OCI-LY1 (cell line): ENCODE results near the gene MPHOSPH8.
A peak's percentile ranks its signal among the peaks of the same experiment; 100 is the strongest.

Experiments
- CTCF ChIP-seq: fragments of 200-600 bp; sonication (generic), shearing (Covaris generic); IDR thresholded peaks from 2 replicates; pipeline ENCODE4 v1.5.1; 2017; ENCODE audit warnings: mild to moderate bottlenecking, antibody characterized with exemption, low read length, moderate library complexity, mixed read lengths
- EZH2 ChIP-seq: fragments of 200-600 bp; sonication (generic), shearing (Covaris generic); IDR thresholded peaks from 2 replicates; pipeline ENCODE4 v1.8.0; 2017; ENCODE audit warnings: borderline replicate concordance, mixed run types, mild to moderate bottlenecking, antibody characterized with exemption, low read length, moderate library complexity, mixed read lengths

- peak; percentile 95 for TF ChIP-seq CTCF
- no peak for TF ChIP-seq EZH2
Measured at GRCh38 chr13:19587635-19588300, 45.7 kb upstream of the MPHOSPH8 start.
